H1 (cell line): ENCODE data around the gene NEK4. TPM values are rescaled to one million over a fixed set of nuclear protein-coding genes. Genes with fewer than 3 reads are reported as not detected.

Source experiments
- GTF2F1 ChIP-seq: IDR thresholded peaks from 2 replicates; pipeline ENCODE4 v1.6.1; 2012; ENCODE audit warnings: low read depth, low read length, improper control_type of control experiment, borderline replicate concordance
- KDM5A ChIP-seq: fragments of 200-600 bp; IDR thresholded peaks from 2 replicates; pipeline ENCODE4 v1.7.1; 2012; ENCODE audit warnings: mild to moderate bottlenecking, low read length, inconsistent platforms, mixed read lengths
- NRF1 ChIP-seq: IDR thresholded peaks from 2 replicates; pipeline ENCODE4 v1.6.1; 2011; ENCODE audit warnings: mild to moderate bottlenecking, low read depth, low read length, improper control_type of control experiment
- POLR2AphosphoS5 ChIP-seq: IDR thresholded peaks from 2 replicates; pipeline ENCODE4 v1.6.1; 2011; ENCODE audit warnings: low read depth, low read length
- RFX5 ChIP-seq: IDR thresholded peaks from 2 replicates; pipeline ENCODE4 v1.6.1; 2011; ENCODE audit warnings: low read depth, low read length, improper control_type of control experiment, borderline replicate concordance
- SIRT6 ChIP-seq: IDR thresholded peaks from one replicate; pipeline ENCODE4 v1.7.1; 2012; ENCODE audit warnings: low read length, inconsistent platforms
- SP2 ChIP-seq: IDR thresholded peaks from 2 replicates; pipeline ENCODE4 v1.6.1; 2012; ENCODE audit warnings: mild to moderate bottlenecking, low read length, inconsistent platforms
- polyA plus RNA-seq, 7 experiments: library from polyadenylated mRNA; depleted of rRNA in 3 of 7; stranded (reverse) in 5 of 7; unstranded in 2 of 7; fragments of >200 nt in 5 of 7; fragments of 200-250 nt in 2 of 7; gene quantifications; 1 replicate in 5 of 7; 2 replicates in 1 of 7; 4 replicates in 1 of 7; pipeline versions ENCODE4 v1.2.1 to v1.2.3, GENCODE V29; 2011 to 2013; ENCODE audit warnings: missing spikeins in 2 of 7, mixed read lengths in 2 of 7
- total RNA-seq: library from RNA; stranded (reverse); fragmentation: NEBNext Ultra II Directional; extraction: Animal tissue kit (Norgen Biotek cat#: 25700); gene quantifications from 2 replicates; pipeline ENCODE4 v1.2.1, GENCODE V29; 2021
- TF ChIP-seq, protein P1 (sequence below): fragments of 300-600 bp; sonication (generic); IDR thresholded peaks from 2 replicates; pipeline ENCODE4 v1.7.1; 2012; ENCODE audit warnings: low read length, moderate library complexity, mild to moderate bottlenecking, inconsistent platforms; ENCODE audit not compliant: insufficient replicate concordance
- TF ChIP-seq, protein P2 (sequence below): IDR thresholded peaks from 2 replicates; pipeline ENCODE4 v1.6.1; 2012; ENCODE audit warnings: low read length, inconsistent platforms

NEK4 gene
- total and polyA plus RNA-seq, 2 of the 8 experiments (the other 6 are each of a cell fraction or from before 2014, with no cell fraction given), result 7.5 to 40.0 TPM

DNA sequence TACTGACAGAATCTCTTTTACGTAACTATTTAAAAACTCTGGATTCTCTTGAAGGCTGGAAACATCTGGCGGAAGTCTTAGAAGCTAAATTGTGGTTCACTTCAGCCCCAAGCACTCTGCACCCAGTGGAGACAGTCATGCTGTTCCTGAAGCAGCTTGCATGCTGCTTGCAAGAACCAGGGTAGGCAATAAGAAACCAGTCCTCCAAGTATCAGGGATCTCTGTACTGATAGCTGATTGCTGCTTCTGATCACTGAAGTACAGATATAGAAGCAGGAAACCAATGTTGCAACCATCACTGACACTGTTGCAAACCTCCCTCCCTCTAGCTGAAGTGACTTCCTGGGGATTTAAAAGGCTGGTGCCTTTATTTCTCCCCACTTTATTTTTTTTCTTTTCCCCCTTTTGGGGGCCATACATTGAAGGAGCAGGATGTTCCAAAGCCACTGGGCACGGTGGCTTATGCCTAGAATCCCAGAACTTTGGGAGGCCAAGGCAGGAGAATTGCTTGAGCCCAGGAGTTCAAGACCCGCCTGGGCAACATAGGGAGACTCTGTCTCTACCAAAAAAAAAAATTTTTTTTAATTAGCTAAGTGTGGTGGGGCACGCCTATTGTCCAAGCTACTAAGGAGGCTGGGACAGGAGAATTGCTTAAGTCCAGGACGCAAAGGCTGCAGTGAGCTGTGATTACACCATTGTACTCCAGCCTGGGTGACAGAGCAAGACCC lies 49.6 kb downstream of the NEK4 start (continued):
- TF ChIP-seq, protein P1, sequence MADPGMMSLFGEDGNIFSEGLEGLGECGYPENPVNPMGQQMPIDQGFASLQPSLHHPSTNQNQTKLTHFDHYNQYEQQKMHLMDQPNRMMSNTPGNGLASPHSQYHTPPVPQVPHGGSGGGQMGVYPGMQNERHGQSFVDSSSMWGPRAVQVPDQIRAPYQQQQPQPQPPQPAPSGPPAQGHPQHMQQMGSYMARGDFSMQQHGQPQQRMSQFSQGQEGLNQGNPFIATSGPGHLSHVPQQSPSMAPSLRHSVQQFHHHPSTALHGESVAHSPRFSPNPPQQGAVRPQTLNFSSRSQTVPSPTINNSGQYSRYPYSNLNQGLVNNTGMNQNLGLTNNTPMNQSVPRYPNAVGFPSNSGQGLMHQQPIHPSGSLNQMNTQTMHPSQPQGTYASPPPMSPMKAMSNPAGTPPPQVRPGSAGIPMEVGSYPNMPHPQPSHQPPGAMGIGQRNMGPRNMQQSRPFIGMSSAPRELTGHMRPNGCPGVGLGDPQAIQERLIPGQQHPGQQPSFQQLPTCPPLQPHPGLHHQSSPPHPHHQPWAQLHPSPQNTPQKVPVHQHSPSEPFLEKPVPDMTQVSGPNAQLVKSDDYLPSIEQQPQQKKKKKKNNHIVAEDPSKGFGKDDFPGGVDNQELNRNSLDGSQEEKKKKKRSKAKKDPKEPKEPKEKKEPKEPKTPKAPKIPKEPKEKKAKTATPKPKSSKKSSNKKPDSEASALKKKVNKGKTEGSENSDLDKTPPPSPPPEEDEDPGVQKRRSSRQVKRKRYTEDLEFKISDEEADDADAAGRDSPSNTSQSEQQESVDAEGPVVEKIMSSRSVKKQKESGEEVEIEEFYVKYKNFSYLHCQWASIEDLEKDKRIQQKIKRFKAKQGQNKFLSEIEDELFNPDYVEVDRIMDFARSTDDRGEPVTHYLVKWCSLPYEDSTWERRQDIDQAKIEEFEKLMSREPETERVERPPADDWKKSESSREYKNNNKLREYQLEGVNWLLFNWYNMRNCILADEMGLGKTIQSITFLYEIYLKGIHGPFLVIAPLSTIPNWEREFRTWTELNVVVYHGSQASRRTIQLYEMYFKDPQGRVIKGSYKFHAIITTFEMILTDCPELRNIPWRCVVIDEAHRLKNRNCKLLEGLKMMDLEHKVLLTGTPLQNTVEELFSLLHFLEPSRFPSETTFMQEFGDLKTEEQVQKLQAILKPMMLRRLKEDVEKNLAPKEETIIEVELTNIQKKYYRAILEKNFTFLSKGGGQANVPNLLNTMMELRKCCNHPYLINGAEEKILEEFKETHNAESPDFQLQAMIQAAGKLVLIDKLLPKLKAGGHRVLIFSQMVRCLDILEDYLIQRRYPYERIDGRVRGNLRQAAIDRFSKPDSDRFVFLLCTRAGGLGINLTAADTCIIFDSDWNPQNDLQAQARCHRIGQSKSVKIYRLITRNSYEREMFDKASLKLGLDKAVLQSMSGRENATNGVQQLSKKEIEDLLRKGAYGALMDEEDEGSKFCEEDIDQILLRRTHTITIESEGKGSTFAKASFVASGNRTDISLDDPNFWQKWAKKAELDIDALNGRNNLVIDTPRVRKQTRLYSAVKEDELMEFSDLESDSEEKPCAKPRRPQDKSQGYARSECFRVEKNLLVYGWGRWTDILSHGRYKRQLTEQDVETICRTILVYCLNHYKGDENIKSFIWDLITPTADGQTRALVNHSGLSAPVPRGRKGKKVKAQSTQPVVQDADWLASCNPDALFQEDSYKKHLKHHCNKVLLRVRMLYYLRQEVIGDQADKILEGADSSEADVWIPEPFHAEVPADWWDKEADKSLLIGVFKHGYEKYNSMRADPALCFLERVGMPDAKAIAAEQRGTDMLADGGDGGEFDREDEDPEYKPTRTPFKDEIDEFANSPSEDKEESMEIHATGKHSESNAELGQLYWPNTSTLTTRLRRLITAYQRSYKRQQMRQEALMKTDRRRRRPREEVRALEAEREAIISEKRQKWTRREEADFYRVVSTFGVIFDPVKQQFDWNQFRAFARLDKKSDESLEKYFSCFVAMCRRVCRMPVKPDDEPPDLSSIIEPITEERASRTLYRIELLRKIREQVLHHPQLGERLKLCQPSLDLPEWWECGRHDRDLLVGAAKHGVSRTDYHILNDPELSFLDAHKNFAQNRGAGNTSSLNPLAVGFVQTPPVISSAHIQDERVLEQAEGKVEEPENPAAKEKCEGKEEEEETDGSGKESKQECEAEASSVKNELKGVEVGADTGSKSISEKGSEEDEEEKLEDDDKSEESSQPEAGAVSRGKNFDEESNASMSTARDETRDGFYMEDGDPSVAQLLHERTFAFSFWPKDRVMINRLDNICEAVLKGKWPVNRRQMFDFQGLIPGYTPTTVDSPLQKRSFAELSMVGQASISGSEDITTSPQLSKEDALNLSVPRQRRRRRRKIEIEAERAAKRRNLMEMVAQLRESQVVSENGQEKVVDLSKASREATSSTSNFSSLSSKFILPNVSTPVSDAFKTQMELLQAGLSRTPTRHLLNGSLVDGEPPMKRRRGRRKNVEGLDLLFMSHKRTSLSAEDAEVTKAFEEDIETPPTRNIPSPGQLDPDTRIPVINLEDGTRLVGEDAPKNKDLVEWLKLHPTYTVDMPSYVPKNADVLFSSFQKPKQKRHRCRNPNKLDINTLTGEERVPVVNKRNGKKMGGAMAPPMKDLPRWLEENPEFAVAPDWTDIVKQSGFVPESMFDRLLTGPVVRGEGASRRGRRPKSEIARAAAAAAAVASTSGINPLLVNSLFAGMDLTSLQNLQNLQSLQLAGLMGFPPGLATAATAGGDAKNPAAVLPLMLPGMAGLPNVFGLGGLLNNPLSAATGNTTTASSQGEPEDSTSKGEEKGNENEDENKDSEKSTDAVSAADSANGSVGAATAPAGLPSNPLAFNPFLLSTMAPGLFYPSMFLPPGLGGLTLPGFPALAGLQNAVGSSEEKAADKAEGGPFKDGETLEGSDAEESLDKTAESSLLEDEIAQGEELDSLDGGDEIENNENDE, result no peak
- TF ChIP-seq SP2, result no peak
- no peak for TF ChIP-seq KDM5A
- TF ChIP-seq RFX5, result no peak
- no peak for TF ChIP-seq POLR2AphosphoS5
- TF ChIP-seq NRF1, result no peak
- TF ChIP-seq GTF2F1, result no peak
- TF ChIP-seq, protein P2, sequence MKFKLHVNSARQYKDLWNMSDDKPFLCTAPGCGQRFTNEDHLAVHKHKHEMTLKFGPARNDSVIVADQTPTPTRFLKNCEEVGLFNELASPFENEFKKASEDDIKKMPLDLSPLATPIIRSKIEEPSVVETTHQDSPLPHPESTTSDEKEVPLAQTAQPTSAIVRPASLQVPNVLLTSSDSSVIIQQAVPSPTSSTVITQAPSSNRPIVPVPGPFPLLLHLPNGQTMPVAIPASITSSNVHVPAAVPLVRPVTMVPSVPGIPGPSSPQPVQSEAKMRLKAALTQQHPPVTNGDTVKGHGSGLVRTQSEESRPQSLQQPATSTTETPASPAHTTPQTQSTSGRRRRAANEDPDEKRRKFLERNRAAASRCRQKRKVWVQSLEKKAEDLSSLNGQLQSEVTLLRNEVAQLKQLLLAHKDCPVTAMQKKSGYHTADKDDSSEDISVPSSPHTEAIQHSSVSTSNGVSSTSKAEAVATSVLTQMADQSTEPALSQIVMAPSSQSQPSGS, result no peak
- TF ChIP-seq SIRT6, result no peak
